ENCODE results near the gene PCGF3. TPM values are rescaled to one million over a fixed set of nuclear protein-coding genes. Genes with fewer than 3 reads are reported as not detected.
"Not testable (repeated sequence)": the region's sequence is repeated elsewhere in the genome, so short reads cannot be mapped to it uniquely, and the experiment has no call there.

PCGF3 gene
- total RNA-seq, 1 donor from 2014 or later = 23.0 TPM

GRCh38 chr4:731954-732353, 26.3 kb downstream of the PCGF3 start:
- not testable (repeated sequence) for H3K4me1 ChIP-seq (ENCODE audit: control insufficient read depth in 3 of 3, insufficient read depth in 3 of 3, low read length in 3 of 3); H3K27me3 ChIP-seq (ENCODE audit: control insufficient read depth in 3 of 3, insufficient read depth in 3 of 3, low read length in 3 of 3); H3K27ac ChIP-seq (ENCODE audit: low read depth, low read length); H3K4me3 ChIP-seq (ENCODE audit: low read length in 3 of 3); H3K9me3 ChIP-seq (ENCODE audit: control insufficient read depth in 3 of 3, low read length in 3 of 3); H3K9ac ChIP-seq (ENCODE audit: low read depth in 1 of 3, low read length in 3 of 3)
- H3K36me3 ChIP-seq (ENCODE audit: control insufficient read depth in 3 of 3, insufficient read depth in 3 of 3, low read length in 3 of 3) = peaks cover 42 to 48% (median 44%) of the 10 kb centered on the region in 3 donors

GRCh38 chr4:732486-732885, 26.9 kb downstream of the PCGF3 start:
- H3K4me3 ChIP-seq (ENCODE audit: low read length in 3 of 3) = no peak overlapping the region
- H3K27me3 ChIP-seq (ENCODE audit: control insufficient read depth in 3 of 3, insufficient read depth in 3 of 3, low read length in 3 of 3) = no peaks in the 10 kb centered on the region
- no peak overlapping the region for H3K27ac ChIP-seq (ENCODE audit: low read depth, low read length)
- H3K4me1 ChIP-seq (ENCODE audit: control insufficient read depth in 3 of 3, insufficient read depth in 3 of 3, low read length in 3 of 3) = no peaks in the 10 kb centered on the region
- no peaks in the 10 kb centered on the region for H3K9me3 ChIP-seq (ENCODE audit: control insufficient read depth in 3 of 3, low read length in 3 of 3)
- peaks cover 45 to 53% (median 49%) of the 10 kb centered on the region in 3 donors for H3K36me3 ChIP-seq (ENCODE audit: control insufficient read depth in 3 of 3, insufficient read depth in 3 of 3, low read length in 3 of 3)
- H3K9ac ChIP-seq (ENCODE audit: low read depth in 1 of 3, low read length in 3 of 3) = no peak overlapping the region

- H3K4me1 ChIP-seq (ENCODE audit: control insufficient read depth in 3 of 3, insufficient read depth in 3 of 3, low read length in 3 of 3) = no peaks in the 10 kb centered on the region
- peaks cover 51 to 59% (median 54%) of the 10 kb centered on the region in 3 donors for H3K36me3 ChIP-seq (ENCODE audit: control insufficient read depth in 3 of 3, insufficient read depth in 3 of 3, low read length in 3 of 3)
- no peak overlapping the region for H3K4me3 ChIP-seq (ENCODE audit: low read length in 3 of 3)
- H3K9ac ChIP-seq (ENCODE audit: low read depth in 1 of 3, low read length in 3 of 3) = no peak overlapping the region
- H3K9me3 ChIP-seq (ENCODE audit: control insufficient read depth in 3 of 3, low read length in 3 of 3) = no peaks in the 10 kb centered on the region
- H3K27me3 ChIP-seq (ENCODE audit: control insufficient read depth in 3 of 3, insufficient read depth in 3 of 3, low read length in 3 of 3) = no peaks in the 10 kb centered on the region
- H3K27ac ChIP-seq (ENCODE audit: low read depth, low read length) = no peak overlapping the region
Observed at GRCh38 chr4:732911-733630, 27.4 kb downstream of the PCGF3 start.

GRCh38 chr4:733631-733980, 28.0 kb downstream of the PCGF3 start:
- Histone ChIP-seq H3K9ac (ENCODE audit: low read depth in 1 of 3, low read length in 3 of 3) (no peak overlapping the region), H3K9me3 (ENCODE audit: control insufficient read depth in 3 of 3, low read length in 3 of 3) (no peaks in the 10 kb centered on the region), H3K4me3 (ENCODE audit: low read length in 3 of 3) (no peak overlapping the region), H3K27me3 (ENCODE audit: control insufficient read depth in 3 of 3, insufficient read depth in 3 of 3, low read length in 3 of 3) (no peaks in the 10 kb centered on the region), H3K36me3 (ENCODE audit: control insufficient read depth in 3 of 3, insufficient read depth in 3 of 3, low read length in 3 of 3) (peaks cover 52 to 59% (median 55%) of the 10 kb centered on the region in 3 donors), H3K4me1 (ENCODE audit: control insufficient read depth in 3 of 3, insufficient read depth in 3 of 3, low read length in 3 of 3) (no peaks in the 10 kb centered on the region), H3K27ac (ENCODE audit: low read depth, low read length) (no peak overlapping the region)

GRCh38 chr4:734075-734474, 28.4 kb downstream of the PCGF3 start:
- Histone ChIP-seq H3K27ac (ENCODE audit: low read depth, low read length) (no peak overlapping the region), H3K4me1 (ENCODE audit: control insufficient read depth in 3 of 3, insufficient read depth in 3 of 3, low read length in 3 of 3) (no peaks in the 10 kb centered on the region), H3K9me3 (ENCODE audit: control insufficient read depth in 3 of 3, low read length in 3 of 3) (no peaks in the 10 kb centered on the region), H3K36me3 (ENCODE audit: control insufficient read depth in 3 of 3, insufficient read depth in 3 of 3, low read length in 3 of 3) (peaks cover 52 to 63% (median 59%) of the 10 kb centered on the region in 3 donors), H3K4me3 (ENCODE audit: low read length in 3 of 3) (no peak overlapping the region), H3K9ac (ENCODE audit: low read depth in 1 of 3, low read length in 3 of 3) (no peak overlapping the region), H3K27me3 (ENCODE audit: control insufficient read depth in 3 of 3, insufficient read depth in 3 of 3, low read length in 3 of 3) (no peaks in the 10 kb centered on the region)

- H3K36me3 ChIP-seq (ENCODE audit: control insufficient read depth in 3 of 3, insufficient read depth in 3 of 3, low read length in 3 of 3) = peaks cover 56 to 70% (median 67%) of the 10 kb centered on the region in 3 donors
- no peak overlapping the region for H3K4me3 ChIP-seq (ENCODE audit: low read length in 3 of 3)
- no peaks in the 10 kb centered on the region for H3K9me3 ChIP-seq (ENCODE audit: control insufficient read depth in 3 of 3, low read length in 3 of 3)
- no peaks in the 10 kb centered on the region for H3K4me1 ChIP-seq (ENCODE audit: control insufficient read depth in 3 of 3, insufficient read depth in 3 of 3, low read length in 3 of 3)
- H3K27me3 ChIP-seq (ENCODE audit: control insufficient read depth in 3 of 3, insufficient read depth in 3 of 3, low read length in 3 of 3) = no peaks in the 10 kb centered on the region
- no peak overlapping the region for H3K9ac ChIP-seq (ENCODE audit: low read depth in 1 of 3, low read length in 3 of 3)
- no peak overlapping the region for H3K27ac ChIP-seq (ENCODE audit: low read depth, low read length)
Observed at GRCh38 chr4:734951-735350, 29.3 kb downstream of the PCGF3 start.

GRCh38 chr4:735583-735982, 30.0 kb downstream of the PCGF3 start:
- no peak overlapping the region for H3K4me3 ChIP-seq (ENCODE audit: low read length in 3 of 3)
- no peaks in the 10 kb centered on the region for H3K27me3 ChIP-seq (ENCODE audit: control insufficient read depth in 3 of 3, insufficient read depth in 3 of 3, low read length in 3 of 3)
- no peaks in the 10 kb centered on the region for H3K4me1 ChIP-seq (ENCODE audit: control insufficient read depth in 3 of 3, insufficient read depth in 3 of 3, low read length in 3 of 3)
- H3K9me3 ChIP-seq (ENCODE audit: control insufficient read depth in 3 of 3, low read length in 3 of 3) = no peaks in the 10 kb centered on the region
- H3K27ac ChIP-seq (ENCODE audit: low read depth, low read length) = no peak overlapping the region
- peaks cover 53 to 68% (median 66%) of the 10 kb centered on the region in 3 donors for H3K36me3 ChIP-seq (ENCODE audit: control insufficient read depth in 3 of 3, insufficient read depth in 3 of 3, low read length in 3 of 3)
- H3K9ac ChIP-seq (ENCODE audit: low read depth in 1 of 3, low read length in 3 of 3) = no peak overlapping the region

GRCh38 chr4:736561-736960, 30.9 kb downstream of the PCGF3 start:
- not testable (repeated sequence) for H3K9ac ChIP-seq (ENCODE audit: low read depth in 1 of 3, low read length in 3 of 3); H3K27ac ChIP-seq (ENCODE audit: low read depth, low read length); H3K27me3 ChIP-seq (ENCODE audit: control insufficient read depth in 3 of 3, insufficient read depth in 3 of 3, low read length in 3 of 3); H3K9me3 ChIP-seq (ENCODE audit: control insufficient read depth in 3 of 3, low read length in 3 of 3); H3K4me1 ChIP-seq (ENCODE audit: control insufficient read depth in 3 of 3, insufficient read depth in 3 of 3, low read length in 3 of 3); H3K4me3 ChIP-seq (ENCODE audit: low read length in 3 of 3)
- H3K36me3 ChIP-seq (ENCODE audit: control insufficient read depth in 3 of 3, insufficient read depth in 3 of 3, low read length in 3 of 3) = peaks cover 49 to 69% (median 60%) of the 10 kb centered on the region in 3 donors

GRCh38 chr4:738781-739280, 33.2 kb downstream of the PCGF3 start:
- Histone ChIP-seq H3K4me3 (ENCODE audit: low read length in 3 of 3) (no peak overlapping the region), H3K9me3 (ENCODE audit: control insufficient read depth in 3 of 3, low read length in 3 of 3) (no peaks in the 10 kb centered on the region), H3K27ac (ENCODE audit: low read depth, low read length) (no peak overlapping the region), H3K4me1 (ENCODE audit: control insufficient read depth in 3 of 3, insufficient read depth in 3 of 3, low read length in 3 of 3) (no peaks in the 10 kb centered on the region), H3K27me3 (ENCODE audit: control insufficient read depth in 3 of 3, insufficient read depth in 3 of 3, low read length in 3 of 3) (no peaks in the 10 kb centered on the region), H3K36me3 (ENCODE audit: control insufficient read depth in 3 of 3, insufficient read depth in 3 of 3, low read length in 3 of 3) (peaks cover 37 to 55% (median 50%) of the 10 kb centered on the region in 3 donors), H3K9ac (ENCODE audit: low read depth in 1 of 3, low read length in 3 of 3) (no peak overlapping the region)

- Histone ChIP-seq H3K4me1 (ENCODE audit: control insufficient read depth in 3 of 3, insufficient read depth in 3 of 3, low read length in 3 of 3) (no peaks in the 10 kb centered on the region), H3K36me3 (ENCODE audit: control insufficient read depth in 3 of 3, insufficient read depth in 3 of 3, low read length in 3 of 3) (peaks cover 31 to 53% (median 49%) of the 10 kb centered on the region in 3 donors), H3K9ac (ENCODE audit: low read depth in 1 of 3, low read length in 3 of 3) (no peak overlapping the region), H3K4me3 (ENCODE audit: low read length in 3 of 3) (no peak overlapping the region), H3K27ac (ENCODE audit: low read depth, low read length) (no peak overlapping the region), H3K27me3 (ENCODE audit: control insufficient read depth in 3 of 3, insufficient read depth in 3 of 3, low read length in 3 of 3) (no peaks in the 10 kb centered on the region), H3K9me3 (ENCODE audit: control insufficient read depth in 3 of 3, low read length in 3 of 3) (no peaks in the 10 kb centered on the region)
Observed at GRCh38 chr4:739569-739968, 33.9 kb downstream of the PCGF3 start.
